Activated CD8-positive, alpha-beta memory T cell treated with anti-CD3 and anti-CD28 coated beads for 48 hours (primary cell): Measurements from ENCODE around the gene SLF1.
"Not testable (repeated sequence)": the region's sequence is repeated elsewhere in the genome, so short reads cannot be mapped to it uniquely, and the experiment has no call there.

Experiments used
- DNase-seq, 3 experiments: peaks; one replicate each; pipeline ENCODE4 v3.0.0-alpha.2; 2020; ENCODE audit warnings: low read depth in 2 of 3, low spot score in 2 of 3

SLF1 gene

DNA sequence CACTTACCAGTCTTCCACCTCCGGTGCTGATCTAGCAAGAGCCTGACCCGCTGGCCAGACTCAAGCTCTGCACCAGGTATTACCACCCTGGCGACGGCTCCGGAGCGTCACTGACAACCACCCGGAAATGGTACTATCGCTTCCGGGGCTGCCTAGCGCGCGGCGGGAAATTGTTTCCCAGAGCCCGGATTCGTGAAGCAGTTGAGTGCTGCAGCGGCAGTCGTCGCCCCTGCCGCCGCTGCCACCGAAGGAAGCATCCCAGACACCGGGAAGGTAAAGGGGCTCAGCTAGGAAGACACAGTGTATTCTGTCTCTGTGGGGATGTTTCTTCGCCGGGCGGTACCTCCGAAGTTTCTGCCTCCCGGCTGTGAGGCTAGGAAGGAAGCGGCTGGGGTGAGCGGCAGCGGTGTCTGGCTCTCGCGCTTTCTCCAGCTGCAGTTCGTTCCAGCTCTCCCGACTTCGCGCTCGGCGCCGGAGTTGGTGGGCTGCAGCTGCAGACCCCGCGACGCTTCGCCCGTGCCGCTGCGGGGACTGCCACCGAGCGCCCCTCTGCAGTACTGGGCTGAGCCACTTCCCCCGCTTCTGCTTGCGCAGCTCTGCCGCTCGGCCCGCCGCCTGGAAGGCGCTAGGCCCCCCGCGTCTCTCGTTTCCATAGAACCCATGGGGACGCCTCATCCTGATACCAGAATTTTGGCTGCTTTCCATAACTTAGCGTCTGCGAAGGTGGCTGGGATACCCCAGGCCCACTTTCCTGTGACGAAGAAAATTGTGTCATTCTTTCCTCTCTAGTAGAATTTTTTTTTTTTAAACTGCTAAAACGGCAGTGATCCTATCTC, at the start of gene SLF1, which contains the start of gene KIAA0825:
TSS of gene SLF1 (plus strand) at position 177 of the 836 bp plus-strand sequence. CDS start 10,142 bp downstream, outside the sequence.
TSS of gene KIAA0825 (minus strand) at position 112 of the 836 bp plus-strand sequence. CDS start 81,478 bp downstream, outside the sequence.
- peak; percentile 60 to 75 (median 72) for DNase-seq

DNA sequence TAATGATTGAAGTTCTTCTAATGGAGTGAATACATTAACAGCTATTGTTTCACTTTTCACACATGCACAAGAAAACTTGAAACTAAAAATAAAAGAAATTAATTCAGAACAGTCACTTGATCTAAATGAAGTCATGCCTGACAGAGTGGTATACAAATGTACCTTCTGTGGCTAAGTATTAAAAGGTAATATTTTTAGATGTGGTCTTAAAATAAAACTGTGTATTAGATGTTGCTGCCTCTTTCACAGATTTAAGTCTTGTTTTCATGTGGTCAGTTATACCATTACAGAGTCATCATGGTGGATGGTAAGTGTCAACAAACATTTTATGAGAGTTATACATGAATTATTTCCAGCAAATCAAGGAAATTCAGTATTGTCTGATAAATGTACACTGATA, 47.1 kb upstream of the SLF1 start:
- no peak for DNase-seq

DNA sequence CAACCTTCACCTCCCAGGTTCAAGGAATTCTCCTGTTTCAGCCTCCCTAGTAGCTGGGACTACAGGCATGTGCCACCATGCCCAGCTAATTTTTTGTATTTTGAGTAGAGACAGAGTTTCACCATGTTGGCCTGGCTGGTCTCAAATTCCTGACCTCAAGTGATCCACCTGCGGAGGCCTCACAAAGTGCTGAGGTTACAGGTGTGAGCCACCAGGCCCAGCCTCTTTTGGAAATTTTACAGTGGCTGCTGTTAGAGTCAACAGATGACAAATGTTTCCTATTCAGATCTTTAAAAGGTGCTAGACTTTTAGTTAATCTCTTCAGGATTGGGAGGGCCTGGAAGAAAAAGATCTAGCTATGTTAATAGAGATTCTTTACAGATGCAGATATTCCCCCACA, 45.1 kb upstream of the SLF1 start:
- DNase-seq = not testable (repeated sequence)

DNA sequence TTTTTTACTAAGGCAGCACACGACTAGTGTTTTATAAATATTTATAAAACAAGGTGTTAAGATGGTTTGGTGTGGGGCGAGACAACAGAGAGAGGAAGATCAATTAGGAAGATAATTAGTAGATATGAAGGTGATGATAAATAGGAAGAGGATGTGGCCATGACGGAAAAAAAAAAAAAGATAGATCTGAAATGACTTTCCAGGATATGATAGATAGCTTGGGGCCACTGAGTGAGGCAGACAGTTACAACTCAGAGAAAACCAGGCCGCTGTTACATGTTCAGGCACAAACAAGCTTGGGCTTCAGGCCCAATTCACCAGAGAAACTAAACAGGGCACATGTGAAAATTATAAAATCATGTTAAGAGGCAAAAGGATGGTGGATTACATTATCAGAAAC, 43.3 kb upstream of the SLF1 start:
- no peak for DNase-seq

DNA sequence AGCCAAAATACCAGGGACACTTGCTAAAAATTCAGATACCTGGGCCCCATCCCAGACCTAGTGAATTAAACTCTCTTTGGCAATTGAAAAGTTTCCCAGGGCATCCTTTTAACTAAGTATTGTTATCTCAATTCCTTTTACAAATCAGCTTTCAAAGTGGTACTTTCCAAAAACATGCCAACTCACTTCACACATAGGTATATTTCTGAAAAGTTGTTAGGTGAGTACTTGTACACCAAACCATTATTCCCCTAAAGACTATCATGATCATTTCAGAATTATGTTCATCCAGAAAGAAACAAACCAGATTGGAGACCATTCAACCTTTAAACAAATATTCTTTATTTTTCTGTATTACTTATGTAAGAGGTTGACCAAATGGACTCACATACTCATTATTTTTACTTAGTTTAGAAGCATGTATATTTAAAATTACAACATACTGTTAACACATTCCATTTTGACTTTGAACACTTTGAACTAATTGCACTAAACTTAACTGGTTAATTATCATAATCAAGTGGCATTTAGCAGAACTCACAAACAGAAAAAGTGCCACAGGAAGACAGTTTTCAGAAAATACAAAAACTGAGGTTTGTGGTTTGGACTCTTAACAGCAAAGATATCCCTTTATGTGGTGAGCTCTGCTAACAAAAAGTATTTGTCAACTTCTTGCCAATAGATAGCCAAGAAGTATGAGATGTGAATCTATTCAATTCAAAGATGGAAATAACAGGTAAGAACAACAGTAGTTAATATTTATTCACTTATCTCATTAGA, 40.8 kb upstream of the SLF1 start:
- no peak for DNase-seq

DNA sequence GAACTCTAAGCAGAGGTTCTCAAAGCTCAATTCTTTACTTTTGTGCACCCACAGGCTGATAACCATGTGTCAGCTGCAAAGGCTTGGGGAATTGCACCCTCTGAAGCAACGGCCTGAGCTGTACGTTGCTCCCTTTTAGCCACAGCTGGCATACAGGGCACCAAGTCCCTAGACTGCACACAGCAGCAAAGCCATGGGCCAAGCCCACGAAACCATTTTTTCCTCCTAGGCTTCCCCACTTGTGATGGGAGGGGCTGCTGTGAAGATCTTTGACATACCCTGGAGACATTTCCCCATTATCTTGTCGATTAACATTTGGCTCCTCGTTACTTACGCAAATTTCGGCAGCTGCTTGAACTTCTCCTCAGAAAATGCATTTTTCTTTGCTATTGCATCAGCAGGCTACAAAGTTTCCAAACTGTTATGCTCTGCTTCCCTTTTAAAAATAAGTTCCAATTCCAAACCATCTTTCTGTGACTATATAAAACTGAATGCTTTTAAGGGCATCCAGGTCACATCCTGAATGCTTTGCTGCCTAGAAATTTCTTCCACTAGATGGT, 23.1 kb upstream of the SLF1 start:
- no peak for DNase-seq

DNA sequence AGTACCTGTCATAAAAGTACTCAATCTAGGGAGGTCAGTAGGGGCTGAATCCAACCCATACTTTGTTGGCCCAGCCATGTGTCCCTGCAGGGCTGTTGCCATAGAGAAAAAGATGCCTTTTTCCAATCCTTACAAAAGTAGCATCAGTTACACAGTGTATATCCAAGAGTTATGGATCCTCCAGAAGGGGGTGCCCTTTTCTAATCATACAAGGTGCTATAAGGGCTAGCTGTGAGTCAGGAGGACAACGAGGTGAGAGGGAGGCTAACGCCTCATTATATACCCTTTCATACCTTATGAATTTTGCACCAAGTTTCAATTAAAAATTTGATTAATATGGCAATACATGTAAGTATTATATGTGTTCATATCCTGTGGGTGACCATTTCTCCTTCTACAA, 4.9 kb upstream of the SLF1 start:
- no peak for DNase-seq

DNA sequence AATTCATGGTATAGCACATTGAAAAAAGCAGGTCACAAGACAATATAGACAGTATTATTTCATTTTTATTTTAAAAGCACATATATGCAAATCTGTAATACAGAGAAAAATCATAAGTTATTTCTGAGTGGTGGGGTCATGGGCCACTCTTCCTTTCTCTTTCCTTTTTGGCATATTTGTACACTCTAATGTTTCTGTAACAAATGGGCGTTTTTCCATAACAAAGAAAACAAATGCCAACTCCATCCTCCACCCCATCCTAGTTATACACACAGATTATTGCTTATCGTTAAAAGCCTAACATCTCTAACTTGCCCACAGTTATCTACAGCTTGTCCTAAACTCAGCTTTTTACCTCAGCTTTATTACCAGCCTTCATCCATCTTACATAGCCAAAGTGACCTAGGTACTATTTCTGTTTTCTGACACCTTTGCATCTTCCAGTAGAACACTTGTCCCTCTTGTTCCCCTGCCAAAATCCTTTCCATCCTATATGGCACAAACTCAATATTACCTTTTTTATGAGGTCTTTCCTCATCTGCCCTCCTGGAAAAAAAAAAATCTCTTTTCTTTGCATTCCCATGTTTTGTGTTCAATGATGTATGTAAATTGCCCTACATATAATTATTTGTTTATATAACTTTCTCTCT, 4.2 kb upstream of the SLF1 start:
- no peak for DNase-seq

DNA sequence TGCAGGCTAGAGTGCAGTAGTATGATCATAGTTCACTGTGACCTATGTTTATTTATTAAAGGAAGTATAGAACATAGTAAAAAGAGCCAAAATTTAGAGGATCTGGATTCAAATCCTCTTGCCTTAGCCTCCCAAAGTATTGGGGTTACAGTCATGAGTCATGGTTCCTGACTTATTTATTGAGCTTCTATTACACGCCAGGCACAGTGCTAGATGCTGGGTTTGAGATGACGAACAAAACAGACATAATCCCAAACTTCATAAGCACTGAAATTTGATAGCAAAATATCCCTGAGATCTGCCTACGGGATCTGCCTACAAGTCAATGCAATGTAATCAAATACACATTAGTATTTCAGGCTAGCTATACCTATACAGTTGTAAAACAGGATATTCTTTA, 2.6 kb upstream of the SLF1 start:
- DNase-seq = no peak

DNA sequence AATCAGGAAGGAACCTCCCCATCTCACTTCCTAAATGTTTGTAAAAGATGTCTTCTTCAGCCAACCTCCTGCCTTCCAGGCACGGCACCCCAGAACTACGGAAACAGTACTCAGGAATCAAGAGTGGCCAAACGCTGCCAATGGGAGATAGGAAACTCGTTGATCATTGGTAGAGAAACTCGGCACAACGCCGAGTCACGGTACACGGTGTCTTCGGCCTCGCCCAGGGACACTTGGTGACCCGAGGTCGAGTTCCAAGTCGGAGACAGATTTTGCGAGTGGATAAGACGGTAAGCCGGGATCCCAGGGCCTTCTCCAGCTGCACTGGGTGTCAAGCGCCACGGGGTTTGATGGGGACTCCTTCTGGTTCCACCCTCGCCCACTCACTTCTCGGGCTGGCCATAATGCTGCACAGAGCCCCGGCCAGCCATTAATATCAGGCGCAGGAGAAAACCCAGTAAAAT, 408 bp upstream of the SLF1 start:
- peak in 1 of 3 experiments; percentile 5 for DNase-seq

DNA sequence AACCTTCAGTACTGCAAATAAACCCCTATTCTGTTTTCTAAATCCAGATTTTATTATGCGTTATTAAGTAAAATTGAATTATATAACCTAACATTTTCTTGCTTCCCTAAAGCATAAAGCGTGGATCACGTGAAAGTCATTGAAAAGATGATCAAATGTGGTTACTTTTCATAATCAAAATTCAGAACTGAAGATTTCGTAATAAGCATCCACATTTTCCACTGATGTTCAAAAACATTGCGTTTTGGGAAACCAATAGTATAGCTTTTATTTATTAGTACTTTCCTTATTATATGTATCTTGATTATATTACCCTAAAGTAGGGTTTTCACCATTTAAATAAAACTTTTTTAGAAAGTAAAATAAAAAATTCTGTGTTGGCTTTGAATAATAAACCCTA, 1.8 kb downstream of the SLF1 start:
- DNase-seq = no peak

DNA sequence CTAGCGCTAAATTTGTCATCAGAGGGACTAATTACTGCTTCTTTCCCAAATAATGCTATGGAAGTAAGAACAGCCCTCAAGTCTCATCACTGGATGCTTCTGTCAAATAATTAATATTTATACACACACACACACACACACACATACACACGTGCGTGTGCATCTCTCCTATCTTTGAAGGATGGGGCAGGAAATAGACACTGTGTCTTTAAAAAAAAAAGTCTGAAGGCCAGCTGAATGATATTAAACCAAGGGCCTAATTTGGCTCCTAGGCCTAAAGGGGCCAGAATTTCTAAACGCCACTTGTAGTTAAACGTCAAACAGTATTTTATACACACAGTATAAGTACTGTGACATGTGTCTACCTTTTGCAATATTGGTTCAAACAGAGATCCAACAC, 3.3 kb downstream of the SLF1 start:
- no peak for DNase-seq

DNA sequence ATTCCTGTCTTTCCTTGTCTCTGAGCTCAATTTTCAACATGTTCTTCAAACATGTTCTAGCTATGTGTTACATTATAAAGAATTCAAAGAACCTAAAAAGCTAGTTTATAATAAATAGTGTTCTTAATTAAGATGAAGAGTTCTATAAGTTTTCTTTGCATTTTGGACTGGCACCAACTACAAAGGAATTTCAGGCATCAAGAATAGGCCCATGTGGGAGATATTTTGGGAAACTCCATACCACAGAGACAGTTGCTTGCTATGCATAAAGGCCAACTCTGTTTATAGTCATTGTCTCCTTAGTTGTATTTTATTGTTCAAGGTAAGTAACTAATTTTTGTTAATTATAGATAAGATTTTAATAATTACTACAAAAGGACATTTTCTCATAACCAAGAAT, 4.5 kb downstream of the SLF1 start:
- DNase-seq = no peak

DNA sequence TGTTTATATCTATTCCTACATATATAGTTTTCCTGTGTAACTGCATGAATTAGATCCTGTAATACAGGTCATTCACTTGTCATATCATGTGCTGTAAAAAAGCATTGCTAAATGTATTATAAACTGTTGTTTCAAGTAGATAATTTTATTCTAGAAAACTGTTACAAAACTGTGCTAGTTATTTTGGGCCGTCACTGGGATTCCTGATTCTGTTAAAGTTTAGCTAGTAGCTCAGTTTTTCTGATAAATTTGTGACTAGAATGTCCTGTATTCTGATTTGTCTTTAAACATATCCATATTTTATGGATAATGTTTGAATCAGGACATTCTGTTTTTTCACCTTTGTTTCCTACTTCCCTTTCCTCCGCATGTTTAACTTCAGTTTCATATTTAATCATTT, 5.4 kb downstream of the SLF1 start:
- DNase-seq = no peak

DNA sequence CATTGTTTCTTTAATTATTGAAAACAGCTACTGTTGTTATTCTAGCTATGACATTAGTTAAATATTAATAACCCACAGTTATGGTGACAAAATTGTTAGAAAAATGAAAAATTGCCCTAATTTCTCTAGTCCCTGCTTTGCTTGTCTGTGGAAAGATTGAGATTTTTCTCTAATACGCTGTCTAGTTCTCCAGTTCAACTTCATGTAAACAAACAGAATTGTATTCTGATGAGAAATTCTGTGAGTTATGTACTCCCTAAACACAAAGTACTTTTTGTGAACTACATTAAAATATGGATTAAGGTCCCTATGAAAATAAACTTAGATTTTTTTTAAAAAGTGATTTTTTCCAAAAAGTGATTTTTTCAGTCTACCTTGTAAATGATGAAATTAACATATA, 8.7 kb downstream of the SLF1 start:
- DNase-seq = no peak

DNA sequence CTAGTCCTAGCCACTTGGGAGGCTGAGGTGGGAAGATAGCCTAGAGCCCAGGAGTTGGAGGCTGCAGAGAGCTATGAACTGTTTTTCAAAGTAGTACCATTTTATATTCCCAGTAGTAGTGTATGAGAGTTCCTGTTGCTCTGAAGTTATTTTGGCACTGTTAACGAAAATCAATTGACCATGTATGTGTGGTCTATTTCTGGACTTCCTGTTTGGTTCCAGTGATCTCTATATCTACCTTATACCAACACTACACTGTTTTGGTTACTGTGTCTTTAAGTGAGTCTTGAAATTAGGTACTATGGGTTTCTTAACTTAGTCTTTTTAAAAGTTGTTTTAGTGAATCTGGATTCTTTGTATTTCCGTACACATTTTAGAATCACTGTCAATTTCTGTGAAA, 13.6 kb downstream of the SLF1 start:
- no peak for DNase-seq

DNA sequence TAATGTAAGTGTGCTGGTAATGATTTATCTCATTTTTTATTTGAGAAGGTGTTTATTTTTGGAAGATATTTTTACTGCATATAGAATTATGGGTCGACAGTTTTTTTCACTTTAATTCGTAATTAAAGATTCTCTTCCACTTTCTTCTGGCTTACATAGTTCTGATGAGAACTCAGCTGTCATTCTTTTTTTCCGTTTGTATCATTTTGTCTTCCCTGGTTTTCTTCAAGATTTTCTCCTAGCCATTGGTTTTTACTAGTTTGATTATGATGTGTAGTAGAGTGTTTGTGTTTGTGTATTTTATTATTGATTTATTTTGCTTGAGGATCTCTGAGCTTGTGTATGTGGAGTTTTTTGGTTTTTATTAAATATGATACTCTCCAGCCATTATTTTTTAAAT, 21.7 kb downstream of the SLF1 start:
- DNase-seq = no peak

DNA sequence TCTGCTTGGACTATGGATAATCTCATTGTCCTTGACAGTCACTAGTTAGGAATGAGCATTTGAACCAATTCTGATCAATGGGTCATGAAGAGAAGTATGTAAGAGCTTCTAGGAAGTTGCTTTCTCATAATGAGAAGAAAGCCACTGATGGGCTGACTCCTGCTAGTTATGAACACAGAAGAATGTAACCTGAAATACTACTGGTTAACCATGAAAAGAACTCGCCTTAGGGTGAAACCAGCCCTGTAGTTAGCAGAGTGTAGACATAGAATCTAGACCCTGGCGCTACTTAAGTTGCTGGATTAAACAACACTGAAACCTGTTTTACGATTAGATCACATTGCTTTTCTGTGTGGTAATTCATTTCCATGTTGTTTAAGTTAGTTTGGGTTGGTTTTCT, 26.6 kb downstream of the SLF1 start:
- no peak for DNase-seq

DNA sequence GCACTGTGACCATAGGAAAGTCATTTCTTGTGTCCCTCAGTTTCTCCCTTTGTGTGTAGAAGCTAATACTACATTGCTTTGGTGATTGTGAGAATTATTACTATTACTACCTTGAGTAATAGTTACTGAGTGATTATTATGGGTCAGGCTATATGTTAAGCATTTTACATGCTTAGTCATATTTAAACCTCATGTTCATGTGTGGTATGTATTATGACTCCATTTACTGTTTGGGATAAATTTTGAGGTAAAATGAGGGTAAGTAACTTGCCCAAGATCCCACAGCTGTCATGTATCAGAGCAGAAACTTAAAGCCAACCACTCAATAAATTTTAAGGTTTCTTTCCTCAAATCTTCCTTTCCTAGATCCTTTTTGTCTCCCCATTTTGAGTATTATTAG, 28.3 kb downstream of the SLF1 start:
- DNase-seq = no peak

DNA sequence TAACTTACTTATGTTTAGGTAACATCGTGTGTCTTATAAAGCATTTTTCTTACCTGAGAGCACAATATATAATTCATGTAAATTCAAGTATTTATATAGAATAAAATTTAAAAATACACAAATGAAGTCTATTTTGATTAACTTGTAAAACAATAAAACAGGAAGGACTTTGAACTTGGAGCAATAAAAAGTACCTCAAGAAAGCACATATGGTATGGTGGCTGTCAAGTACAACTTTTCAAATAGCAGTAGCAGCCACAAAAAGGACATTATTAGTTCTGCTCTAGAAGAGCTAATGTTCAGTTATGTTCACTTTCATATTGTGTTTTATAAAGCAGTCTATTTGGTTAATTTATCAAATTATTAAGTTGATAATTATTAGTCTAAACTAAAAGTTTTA, 31.4 kb downstream of the SLF1 start:
- DNase-seq = no peak

DNA sequence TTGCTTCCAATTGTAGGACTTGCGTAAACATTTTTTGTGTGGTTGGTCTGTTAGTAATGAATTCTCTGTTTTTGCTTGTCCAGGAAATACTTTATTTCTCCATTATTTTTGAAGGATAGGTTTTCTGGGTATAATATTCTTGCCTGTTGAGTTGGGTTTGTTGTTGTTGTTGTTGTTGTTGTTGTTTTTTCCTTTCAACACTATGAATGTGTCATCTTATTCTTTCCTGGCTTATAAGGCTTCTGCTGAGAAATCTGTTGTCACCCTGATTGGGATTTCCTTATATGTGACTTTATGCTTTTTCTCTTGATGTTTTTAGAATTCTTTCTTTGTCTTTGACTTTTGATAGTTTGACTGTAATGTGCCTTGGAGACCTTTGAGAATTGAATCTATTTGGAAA, 39.8 kb downstream of the SLF1 start:
- DNase-seq = no peak
